GM12801 (cell line): ENCODE data around the gene FKBP1A.

Source experiments
- TF ChIP-seq, protein P1 (sequence below): IDR thresholded peaks from one replicate; pipeline ENCODE4 v1.5.1; 2011; ENCODE audit warnings: control low read depth; ENCODE audit not compliant: insufficient read length; ENCODE audit errors: extremely low read depth

The FKBP1A gene

DNA sequence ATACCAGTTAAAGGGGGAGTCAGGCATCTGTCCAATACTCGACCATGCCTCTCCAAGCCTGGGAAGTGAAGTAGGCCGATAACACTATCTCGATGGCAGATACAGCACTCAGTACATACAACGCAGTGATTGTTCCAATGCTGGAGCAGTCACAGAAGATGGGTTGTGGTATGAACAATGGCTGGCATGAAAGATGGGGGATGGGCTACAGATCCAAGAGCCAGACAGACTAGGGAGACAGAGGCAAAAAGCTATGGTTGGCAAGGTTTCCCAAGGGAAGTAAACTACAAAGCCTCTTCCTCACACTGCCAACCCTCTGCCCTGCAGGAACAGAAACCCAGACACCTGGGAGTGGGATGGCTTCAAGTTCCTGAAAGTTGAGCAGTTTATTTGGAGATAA, 19.2 kb downstream of the FKBP1A start:
- TF ChIP-seq, protein P1, sequence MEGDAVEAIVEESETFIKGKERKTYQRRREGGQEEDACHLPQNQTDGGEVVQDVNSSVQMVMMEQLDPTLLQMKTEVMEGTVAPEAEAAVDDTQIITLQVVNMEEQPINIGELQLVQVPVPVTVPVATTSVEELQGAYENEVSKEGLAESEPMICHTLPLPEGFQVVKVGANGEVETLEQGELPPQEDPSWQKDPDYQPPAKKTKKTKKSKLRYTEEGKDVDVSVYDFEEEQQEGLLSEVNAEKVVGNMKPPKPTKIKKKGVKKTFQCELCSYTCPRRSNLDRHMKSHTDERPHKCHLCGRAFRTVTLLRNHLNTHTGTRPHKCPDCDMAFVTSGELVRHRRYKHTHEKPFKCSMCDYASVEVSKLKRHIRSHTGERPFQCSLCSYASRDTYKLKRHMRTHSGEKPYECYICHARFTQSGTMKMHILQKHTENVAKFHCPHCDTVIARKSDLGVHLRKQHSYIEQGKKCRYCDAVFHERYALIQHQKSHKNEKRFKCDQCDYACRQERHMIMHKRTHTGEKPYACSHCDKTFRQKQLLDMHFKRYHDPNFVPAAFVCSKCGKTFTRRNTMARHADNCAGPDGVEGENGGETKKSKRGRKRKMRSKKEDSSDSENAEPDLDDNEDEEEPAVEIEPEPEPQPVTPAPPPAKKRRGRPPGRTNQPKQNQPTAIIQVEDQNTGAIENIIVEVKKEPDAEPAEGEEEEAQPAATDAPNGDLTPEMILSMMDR: no peak

DNA sequence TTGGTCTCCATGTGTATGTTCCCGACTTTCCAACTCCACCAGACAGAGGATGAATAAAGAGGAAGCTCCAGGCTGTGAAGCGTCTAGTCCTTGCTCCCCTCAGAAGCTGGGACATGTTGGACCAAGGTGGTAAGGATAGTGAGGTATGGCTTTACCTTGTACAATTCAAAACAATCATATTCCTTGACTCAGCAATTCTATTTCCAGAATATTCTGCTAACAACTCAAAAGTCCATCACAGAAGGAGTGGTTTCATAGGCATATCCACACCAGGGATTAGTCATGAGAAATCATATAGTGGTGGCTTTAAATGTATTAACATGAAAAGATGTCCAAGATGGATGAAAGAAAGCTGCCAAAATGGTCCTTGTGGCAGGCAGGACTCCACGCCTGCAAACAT, 19.8 kb downstream of the FKBP1A start:
- TF ChIP-seq, protein P1: no peak

DNA sequence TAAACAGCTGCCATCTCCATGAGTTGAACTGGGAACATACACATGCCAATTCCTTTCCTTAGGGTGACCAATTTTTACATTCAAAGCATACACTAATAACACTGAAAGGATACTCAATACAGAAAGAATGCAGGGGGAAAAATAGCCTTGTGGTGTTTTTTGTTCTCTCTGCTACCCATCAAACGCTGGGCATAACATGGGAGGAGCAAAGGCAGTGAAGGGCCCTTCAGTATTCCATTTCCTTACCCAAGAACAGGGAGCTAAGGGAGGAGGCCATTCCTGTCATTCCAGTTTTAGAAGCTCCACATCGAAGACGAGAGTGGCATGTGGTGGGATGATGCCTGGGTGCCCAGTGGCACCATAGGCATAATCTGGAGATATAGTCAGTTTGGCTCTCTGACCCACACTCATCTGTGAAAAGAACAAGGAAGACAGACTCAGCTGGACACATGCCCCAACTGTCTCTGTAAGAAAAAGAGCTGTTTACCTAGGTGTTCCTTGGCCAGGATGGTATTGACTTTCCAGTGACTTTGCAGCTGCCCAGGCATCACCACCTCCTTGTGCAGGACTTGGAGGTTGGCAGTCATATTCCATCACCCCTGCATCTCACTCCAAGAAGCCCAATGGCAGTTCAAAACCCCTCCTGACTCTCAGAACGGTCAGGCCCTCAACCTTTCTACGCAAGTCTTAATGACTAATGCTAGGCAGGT, 20.9 kb downstream of the FKBP1A start:
- TF ChIP-seq, protein P1: no peak

DNA sequence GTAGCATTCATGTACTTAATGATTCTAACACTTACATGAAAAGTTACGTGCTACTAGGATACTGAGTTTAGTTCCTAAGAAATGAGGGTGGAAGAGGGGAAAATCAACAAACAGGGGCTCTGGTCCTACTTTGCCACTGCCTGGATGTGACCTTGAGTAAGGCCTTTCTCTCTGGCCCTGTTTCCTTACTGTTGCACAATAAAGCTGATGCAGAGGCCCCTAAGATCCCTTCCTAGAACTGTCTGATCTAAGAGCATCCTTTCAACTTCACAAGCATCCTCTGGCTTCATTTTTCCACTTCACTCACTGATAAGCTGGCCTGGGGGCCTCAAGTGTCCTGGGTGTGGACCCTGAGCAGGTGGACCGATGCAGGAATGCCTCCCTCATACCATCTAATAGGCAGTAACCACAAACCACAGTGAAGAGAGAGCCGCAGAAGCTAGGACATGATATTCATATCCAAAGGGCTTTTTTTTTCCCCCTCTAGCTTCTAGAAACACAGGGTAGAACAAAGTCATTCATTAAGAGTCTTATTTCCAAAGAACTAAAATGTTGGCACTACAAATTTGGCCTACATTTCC, 21.6 kb downstream of the FKBP1A start:
- TF ChIP-seq, protein P1: no peak

DNA sequence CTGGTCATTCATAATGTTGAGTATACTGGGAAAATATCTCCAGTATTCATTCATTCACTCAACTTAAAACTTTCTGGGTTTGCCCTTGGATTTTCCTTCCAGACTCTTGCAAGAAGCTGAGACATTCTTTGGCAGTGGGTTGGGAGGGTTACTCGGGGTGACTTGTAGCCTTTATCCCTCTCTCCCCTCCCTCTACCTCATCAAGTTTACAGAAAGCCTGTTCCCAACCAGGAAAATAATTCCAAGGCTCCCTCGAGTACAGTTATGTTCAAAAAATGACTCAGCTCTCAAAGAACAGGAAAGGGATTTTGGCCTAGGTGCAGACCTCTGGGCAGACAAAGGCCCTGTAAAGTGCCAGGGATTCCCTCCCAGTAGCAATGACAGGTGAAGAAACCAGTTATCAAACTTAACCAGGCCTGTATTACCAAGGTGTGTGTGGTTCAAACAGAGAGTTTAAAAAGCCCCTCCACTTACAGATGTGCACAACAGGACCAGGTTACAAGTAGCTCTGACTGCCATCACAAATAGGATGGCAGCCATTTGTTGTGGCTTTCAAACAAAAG, 22.2 kb downstream of the FKBP1A start:
- TF ChIP-seq, protein P1: no peak

DNA sequence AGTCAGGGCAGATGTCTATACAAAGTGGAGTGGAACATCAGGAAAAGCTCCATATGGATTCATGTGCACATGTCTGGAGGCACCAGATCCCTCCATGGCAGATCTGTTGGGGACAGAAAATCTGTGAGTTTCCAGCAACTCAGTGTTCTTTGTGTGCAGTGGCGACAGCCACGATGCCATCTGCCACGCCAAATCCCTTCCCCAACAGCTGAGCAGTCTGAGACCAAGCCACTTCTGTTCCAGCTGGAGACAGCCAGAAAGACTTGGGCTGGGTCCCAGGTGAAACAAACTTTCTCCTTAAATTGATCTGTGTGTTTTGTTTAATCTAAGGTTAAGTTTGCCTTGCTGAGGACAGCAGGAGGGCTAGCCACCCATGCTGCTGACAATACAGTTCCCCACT, 22.9 kb downstream of the FKBP1A start:
- TF ChIP-seq, protein P1: no peak

DNA sequence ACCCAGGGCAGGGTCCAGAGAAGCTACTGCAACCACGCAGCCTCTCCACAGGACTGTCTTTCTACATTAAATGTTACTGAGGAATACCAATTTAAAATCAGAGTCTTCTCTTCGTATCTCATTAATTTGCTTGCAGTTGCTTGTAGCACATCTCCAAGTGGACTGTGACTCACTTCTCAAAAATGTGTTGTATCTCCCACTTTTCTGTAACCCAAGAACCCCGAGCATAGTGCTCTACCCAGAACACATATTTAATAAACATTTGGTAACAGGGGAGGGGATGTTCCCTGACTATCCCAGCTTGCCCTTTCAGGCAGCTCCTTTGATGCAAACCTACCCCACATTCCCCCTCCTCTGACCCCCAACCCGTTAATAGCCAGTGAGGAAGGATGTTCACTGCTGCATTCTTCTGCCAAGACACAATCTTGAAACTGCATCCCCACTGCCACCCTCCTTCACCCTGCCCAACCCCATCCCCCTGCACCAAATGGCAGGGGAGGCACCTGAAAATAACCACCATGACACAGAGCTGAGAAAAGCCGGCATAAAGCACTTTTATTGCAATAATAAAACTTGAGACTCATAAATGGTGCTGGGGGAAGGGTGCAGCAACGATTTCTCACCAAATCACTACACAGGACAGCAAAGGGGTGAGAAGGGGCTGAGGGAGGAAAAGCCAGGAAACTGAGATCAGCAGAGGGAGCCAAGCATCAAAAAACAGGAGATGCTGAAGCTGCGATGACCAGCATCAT, 24.2 kb downstream of the FKBP1A start:
- TF ChIP-seq, protein P1: no peak
